ENCODE measurements around the gene PTGES3L.
"Not testable (repeated sequence)": the region's sequence is repeated elsewhere in the genome, so short reads cannot be mapped to it uniquely, and the experiment has no call there.

Gene PTGES3L

GRCh38 chr17:43018932-43019331 lies 39.1 kb upstream of the PTGES3L start:
- H3K4me3 Mint-ChIP-seq: no peak overlapping the region
- no peaks in the 10 kb centered on the region for H3K9me3 Mint-ChIP-seq
- H3K27me3 Mint-ChIP-seq (ENCODE audit: low read depth): no peaks in the 10 kb centered on the region
- peaks cover 17% of the 10 kb centered on the region for H3K4me1 Mint-ChIP-seq (ENCODE audit: low read depth)
- no peak for DNase-seq (ENCODE audit: low spot score)
- H3K27ac Mint-ChIP-seq: no peak overlapping the region
- H3K36me3 Mint-ChIP-seq (ENCODE audit: low read depth): peaks cover 11% of the 10 kb centered on the region

DNA sequence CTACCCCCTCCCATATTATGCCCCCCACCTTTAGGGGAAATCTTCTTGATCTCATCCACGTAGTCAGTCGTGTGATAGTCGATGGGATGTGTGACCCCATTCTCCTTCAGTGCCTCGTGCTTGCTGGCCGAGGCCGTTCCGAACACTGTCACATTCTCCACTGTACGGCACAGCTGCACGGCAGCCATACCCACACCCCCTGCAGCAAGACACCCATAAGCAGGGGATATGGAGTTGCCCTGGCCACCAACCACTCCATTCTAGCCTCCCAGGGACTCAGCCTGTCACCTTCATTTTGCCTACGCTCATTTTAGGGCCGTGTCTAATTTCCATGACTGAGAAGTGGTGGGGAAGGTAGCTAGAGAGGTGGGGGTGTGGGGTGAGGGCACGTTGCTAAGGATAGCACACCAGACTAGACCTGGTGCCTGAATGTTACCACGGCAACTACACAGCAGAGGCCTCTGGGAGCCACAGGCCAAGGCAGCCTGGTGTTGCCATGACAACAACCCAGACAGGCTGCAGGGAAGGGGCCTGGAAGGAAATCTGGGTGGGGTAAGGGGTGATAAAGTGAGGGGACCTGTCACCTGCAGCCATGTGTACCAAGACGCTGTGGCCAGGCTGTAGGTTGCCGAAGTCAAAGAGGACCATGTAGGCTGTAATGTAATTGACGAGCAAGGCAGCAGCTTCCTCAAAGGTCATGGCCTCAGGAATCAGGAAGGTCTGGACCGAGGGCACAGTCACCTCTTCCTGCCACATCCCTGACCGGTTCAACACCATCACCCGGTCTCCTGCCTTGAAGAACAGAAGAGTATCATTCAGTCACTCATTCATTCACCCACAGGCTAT lies 38.4 kb upstream of the PTGES3L start:
- Mint-ChIP-seq H3K4me1 (ENCODE audit: low read depth) (peaks cover 17% of the 10 kb centered on the region), H3K27me3 (ENCODE audit: low read depth) (no peaks in the 10 kb centered on the region), H3K36me3 (ENCODE audit: low read depth) (peaks cover 16% of the 10 kb centered on the region), H3K27ac (no peak overlapping the region), H3K4me3 (no peak overlapping the region), H3K9me3 (no peaks in the 10 kb centered on the region)
- no peak for DNase-seq (ENCODE audit: low spot score)

DNA sequence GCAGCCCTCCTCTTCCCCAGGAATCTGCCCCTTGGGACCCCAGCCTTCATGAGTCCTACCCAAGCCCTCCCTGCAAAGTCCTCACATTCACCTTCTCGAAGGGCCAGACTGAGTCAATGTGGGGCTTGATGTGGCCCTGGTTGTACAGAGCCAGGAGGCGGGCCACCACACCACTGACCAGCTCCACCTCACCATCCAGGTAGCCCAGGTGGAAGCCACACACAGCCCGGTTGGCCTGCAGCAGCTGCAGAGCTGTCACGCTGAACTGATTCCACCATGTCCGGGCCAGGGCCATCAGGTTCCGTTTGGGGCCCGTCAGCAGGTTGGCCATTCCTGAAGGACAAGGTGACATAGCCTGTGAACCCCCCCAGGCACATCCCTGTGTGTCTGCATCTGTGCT lies 36.3 kb upstream of the PTGES3L start:
- Mint-ChIP-seq H3K4me3 (no peak overlapping the region), H3K27ac (no peak overlapping the region), H3K36me3 (ENCODE audit: low read depth) (peaks cover 26% of the 10 kb centered on the region)

GRCh38 chr17:43015579-43015978 lies 35.7 kb upstream of the PTGES3L start:
- no peak overlapping the region for H3K4me3 Mint-ChIP-seq
- no peaks in the 10 kb centered on the region for H3K9me3 Mint-ChIP-seq
- H3K4me1 Mint-ChIP-seq (ENCODE audit: low read depth): peaks cover 18% of the 10 kb centered on the region
- H3K36me3 Mint-ChIP-seq (ENCODE audit: low read depth): peaks cover 28% of the 10 kb centered on the region
- no peaks in the 10 kb centered on the region for H3K27me3 Mint-ChIP-seq (ENCODE audit: low read depth)
- peak overlapping the region; percentile 63 for H3K27ac Mint-ChIP-seq
- DNase-seq (ENCODE audit: low spot score): no peak

More for the DNA sequence above, 36.3 kb upstream of the PTGES3L start:
- DNase-seq (ENCODE audit: low spot score): no peak
- Mint-ChIP-seq H3K27me3 (ENCODE audit: low read depth) (no peaks in the 10 kb centered on the region), H3K9me3 (no peaks in the 10 kb centered on the region), H3K4me1 (ENCODE audit: low read depth) (peaks cover 19% of the 10 kb centered on the region)

DNA sequence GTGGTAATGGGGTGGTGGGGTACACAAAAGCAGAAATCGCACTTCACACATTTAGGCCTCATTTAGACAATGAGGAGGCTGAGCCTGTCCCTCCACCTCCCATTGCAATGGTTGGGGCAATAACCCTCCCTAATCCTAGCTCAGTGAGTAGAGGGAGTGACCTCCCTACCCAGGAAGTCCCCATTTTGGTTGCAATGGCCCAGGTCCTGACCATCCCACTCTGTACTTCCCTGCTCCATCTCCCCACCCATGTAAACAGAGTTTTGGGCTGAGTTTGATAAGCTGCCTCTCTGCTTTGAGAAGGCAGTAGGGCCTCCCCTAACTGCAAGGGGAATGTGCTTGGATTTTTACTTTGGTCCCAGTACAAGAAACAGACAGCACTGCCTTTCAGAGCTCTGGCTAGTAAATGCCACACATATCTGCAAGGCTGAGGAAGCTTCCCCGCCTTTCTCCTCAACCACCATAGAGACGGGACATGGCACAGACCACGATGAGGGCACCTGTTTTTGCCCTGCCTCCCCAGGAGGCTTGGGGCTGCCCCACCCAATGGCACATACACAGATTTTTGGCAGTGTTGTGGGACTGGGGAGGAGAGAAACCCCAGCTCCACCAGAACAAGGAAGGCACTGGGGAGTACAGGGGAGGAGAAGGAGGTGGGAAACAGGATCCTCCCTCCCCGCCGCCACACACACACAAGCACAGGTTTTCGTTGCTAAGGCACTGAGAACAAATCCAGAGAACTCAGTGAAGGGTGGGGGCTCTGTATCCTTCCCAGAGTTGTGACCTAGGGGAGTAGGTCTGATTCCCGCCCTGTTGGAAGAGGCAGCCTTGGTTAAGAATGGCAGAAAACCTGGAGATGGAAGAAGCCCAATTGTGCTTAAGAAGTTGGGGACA lies 35.0 kb upstream of the PTGES3L start:
- DNase-seq (ENCODE audit: low spot score): no peak
- Mint-ChIP-seq H3K27ac (peak overlapping the region; percentile 63), H3K9me3 (no peaks in the 10 kb centered on the region), H3K27me3 (ENCODE audit: low read depth) (no peaks in the 10 kb centered on the region), H3K4me3 (no peak overlapping the region), H3K36me3 (ENCODE audit: low read depth) (peaks cover 31% of the 10 kb centered on the region), H3K4me1 (ENCODE audit: low read depth) (peaks cover 19% of the 10 kb centered on the region)

DNA sequence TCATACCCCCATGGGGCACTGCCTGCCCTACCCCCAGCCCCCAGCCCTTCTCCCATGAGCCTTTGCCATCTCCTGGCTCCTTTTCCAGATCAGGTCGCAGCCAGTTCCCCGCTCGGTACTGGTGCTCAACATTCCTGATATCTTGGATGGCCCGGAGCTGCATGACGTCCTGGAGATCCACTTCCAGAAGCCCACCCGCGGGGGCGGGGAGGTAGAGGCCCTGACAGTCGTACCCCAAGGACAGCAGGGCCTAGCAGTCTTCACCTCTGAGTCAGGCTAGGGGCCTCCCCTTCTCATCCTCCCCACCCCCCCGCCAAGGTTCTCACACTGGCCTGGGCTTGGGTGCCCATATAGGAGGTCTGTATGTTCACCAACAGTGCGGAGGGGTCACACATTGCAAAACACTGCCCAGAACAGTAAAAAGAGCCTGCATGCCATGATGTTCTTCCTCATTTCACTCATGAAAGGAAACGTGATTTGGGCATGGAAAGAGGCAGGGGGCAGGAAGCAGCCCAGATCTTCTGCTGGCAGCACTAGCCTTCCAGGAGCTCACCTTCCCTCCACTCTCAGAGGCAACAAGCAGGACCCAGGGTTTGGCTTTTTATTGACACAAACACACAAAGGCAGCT lies 34.3 kb upstream of the PTGES3L start:
- peaks cover 14% of the 10 kb centered on the region for H3K4me1 Mint-ChIP-seq (ENCODE audit: low read depth)
- no peaks in the 10 kb centered on the region for H3K9me3 Mint-ChIP-seq
- H3K27ac Mint-ChIP-seq: no peak overlapping the region
- peaks cover 31% of the 10 kb centered on the region for H3K36me3 Mint-ChIP-seq (ENCODE audit: low read depth)
- H3K4me3 Mint-ChIP-seq: no peak overlapping the region
- H3K27me3 Mint-ChIP-seq (ENCODE audit: low read depth): no peaks in the 10 kb centered on the region
- no peak for DNase-seq (ENCODE audit: low spot score)

DNA sequence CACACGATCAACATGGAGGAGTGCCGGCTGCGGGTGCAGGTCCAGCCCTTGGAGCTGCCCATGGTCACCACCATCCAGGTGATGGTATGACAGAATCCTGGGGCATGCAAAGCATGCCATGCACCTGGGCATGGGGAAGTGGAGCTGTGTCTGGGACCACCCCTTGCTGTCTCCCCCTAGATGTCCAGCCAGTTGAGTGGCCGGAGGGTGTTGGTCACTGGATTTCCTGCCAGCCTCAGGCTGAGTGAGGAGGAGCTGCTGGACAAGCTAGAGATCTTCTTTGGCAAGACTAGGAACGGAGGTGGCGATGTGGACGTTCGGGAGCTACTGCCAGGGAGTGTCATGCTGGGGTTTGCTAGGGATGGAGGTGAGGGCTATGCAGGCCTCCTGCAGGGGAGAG lies 33.4 kb upstream of the PTGES3L start:
- no peaks in the 10 kb centered on the region for H3K27me3 Mint-ChIP-seq (ENCODE audit: low read depth)
- no peak overlapping the region for H3K4me3 Mint-ChIP-seq
- no peak overlapping the region for H3K27ac Mint-ChIP-seq
- peaks cover 9% of the 10 kb centered on the region for H3K4me1 Mint-ChIP-seq (ENCODE audit: low read depth)
- H3K36me3 Mint-ChIP-seq (ENCODE audit: low read depth): peaks cover 33% of the 10 kb centered on the region
- H3K9me3 Mint-ChIP-seq: no peaks in the 10 kb centered on the region
- no peak for DNase-seq (ENCODE audit: low spot score)

GRCh38 chr17:43011728-43012472 lies 32.0 kb upstream of the PTGES3L start:
- peaks cover 33% of the 10 kb centered on the region for H3K36me3 Mint-ChIP-seq (ENCODE audit: low read depth)
- no peaks in the 10 kb centered on the region for H3K9me3 Mint-ChIP-seq
- no peaks in the 10 kb centered on the region for H3K27me3 Mint-ChIP-seq (ENCODE audit: low read depth)
- DNase-seq (ENCODE audit: low spot score): no peak
- no peak overlapping the region for H3K27ac Mint-ChIP-seq
- no peak overlapping the region for H3K4me3 Mint-ChIP-seq
- peaks cover 13% of the 10 kb centered on the region for H3K4me1 Mint-ChIP-seq (ENCODE audit: low read depth)

- H3K27me3 Mint-ChIP-seq (ENCODE audit: low read depth): no peaks in the 10 kb centered on the region
Measured at GRCh38 chr17:43010667-43011308, 30.9 kb upstream of the PTGES3L start.

DNA sequence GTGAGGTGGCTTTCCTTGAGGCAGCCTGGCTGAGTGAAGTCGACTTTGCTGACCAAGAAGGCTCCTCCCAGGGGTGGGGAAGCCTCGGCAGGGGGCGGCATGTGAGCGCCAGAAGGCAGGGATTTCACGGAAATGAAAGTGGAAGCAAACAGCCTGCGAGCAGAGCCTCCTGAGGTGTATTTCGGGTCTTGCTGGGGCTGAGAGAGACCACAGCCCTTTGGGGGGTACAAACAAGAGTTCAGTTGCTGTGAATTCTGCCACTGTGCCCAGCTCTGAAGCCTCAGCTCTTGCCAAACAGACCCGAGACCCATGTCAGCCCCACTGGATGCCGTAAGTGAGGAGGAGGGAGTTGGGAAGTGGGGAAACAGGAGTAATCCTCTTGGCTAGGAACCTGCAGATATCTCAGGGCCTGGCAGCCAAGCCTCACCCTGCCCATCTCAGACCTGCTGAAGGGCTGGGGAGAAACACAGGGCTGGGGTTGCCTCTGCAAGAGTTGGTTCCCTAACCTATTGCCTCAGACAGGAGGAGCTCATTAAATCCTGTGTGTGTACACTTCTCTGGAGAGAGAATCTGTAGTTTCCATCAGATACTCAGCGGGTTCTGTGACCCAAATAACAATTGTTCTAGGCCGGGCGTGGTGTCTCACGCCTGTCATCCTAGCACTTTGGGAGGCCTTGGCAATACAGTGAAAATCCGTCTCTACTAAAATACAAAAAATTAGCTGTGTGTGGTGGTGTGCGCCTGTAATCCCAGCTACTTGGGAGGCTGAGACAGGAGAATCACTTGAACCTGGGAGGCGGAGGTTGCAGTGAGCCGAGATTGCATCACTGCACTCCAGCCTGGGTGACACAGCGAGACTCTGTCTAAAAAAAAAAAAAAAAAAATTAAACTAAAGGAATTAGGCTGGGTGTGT lies 27.0 kb upstream of the PTGES3L start, which contains the start of gene IFI35:
IFI35 (plus strand) TSS at position 146 of the 913 bp plus-strand sequence; CDS start at position 310, 164 bp downstream.
- peak within 1 kb of the TSS; percentile 100 for H3K4me3 Mint-ChIP-seq
- H3K27ac Mint-ChIP-seq: peak within 1 kb of the TSS; percentile 100
- no peaks in the 10 kb centered on the region for H3K27me3 Mint-ChIP-seq (ENCODE audit: low read depth)
- H3K4me1 Mint-ChIP-seq (ENCODE audit: low read depth): peaks cover 17% of the 10 kb centered on the region
- DNase-seq (ENCODE audit: low spot score): peak; percentile 86
- H3K36me3 Mint-ChIP-seq (ENCODE audit: low read depth): peaks cover 34% of the 10 kb centered on the region
- no peaks in the 10 kb centered on the region for H3K9me3 Mint-ChIP-seq

More at GRCh38 chr17:43010667-43011308, 30.9 kb upstream of the PTGES3L start:
- Mint-ChIP-seq H3K4me1 (ENCODE audit: low read depth) (peaks cover 19% of the 10 kb centered on the region), H3K27ac (peak overlapping the region; percentile 7), H3K4me3 (no peak overlapping the region), H3K9me3 (no peaks in the 10 kb centered on the region), H3K36me3 (ENCODE audit: low read depth) (peaks cover 39% of the 10 kb centered on the region)
- DNase-seq (ENCODE audit: low spot score): no peak

DNA sequence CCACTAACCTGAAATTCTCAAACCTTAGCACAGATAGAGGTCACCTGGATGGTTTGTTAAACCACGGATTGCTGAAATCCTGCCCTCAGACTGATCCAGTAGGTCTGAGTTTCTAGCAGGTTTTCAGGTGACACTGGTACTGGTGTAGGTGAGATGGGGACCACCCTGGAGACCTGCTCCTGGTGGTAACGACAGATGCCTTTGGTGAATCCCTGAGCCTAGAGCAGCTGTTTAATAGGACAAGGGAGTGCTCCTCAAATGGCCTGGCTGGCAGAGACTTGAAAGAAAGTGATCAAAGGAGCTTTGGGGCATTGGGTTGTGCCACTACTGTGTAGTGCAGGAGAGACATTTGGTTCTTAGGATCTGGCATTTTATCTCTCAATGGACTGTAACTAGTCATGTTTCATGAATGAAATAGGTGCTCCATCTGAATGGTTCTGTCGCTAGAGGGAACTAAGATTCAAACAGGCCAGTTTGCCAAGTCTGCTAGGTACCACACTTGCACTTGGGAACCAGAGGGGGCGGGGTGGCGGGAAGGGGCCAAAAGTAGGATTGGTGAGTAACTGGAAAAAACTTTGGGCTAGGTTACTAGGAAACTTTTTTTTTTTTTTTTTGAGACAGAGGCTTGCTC lies 23.8 kb upstream of the PTGES3L start:
- H3K36me3 Mint-ChIP-seq (ENCODE audit: low read depth): peaks cover 50% of the 10 kb centered on the region
- H3K4me3 Mint-ChIP-seq: no peak overlapping the region
- H3K27me3 Mint-ChIP-seq (ENCODE audit: low read depth): no peaks in the 10 kb centered on the region
- peaks cover 21% of the 10 kb centered on the region for H3K4me1 Mint-ChIP-seq (ENCODE audit: low read depth)
- no peak overlapping the region for H3K27ac Mint-ChIP-seq
- no peaks in the 10 kb centered on the region for H3K9me3 Mint-ChIP-seq
- no peak for DNase-seq (ENCODE audit: low spot score)

GRCh38 chr17:43000894-43001293 lies 21.0 kb upstream of the PTGES3L start:
- peaks cover 24% of the 10 kb centered on the region for H3K4me1 Mint-ChIP-seq (ENCODE audit: low read depth)
- H3K27ac Mint-ChIP-seq; DNase-seq (ENCODE audit: low spot score); H3K27me3 Mint-ChIP-seq (ENCODE audit: low read depth); H3K9me3 Mint-ChIP-seq; H3K4me3 Mint-ChIP-seq: not testable (repeated sequence)
- H3K36me3 Mint-ChIP-seq (ENCODE audit: low read depth): peaks cover 46% of the 10 kb centered on the region

Data from T-helper 2 cell treated with Interferon-gamma antibody and Interleukin-4, amounts not matched to agents 5 μg/mL and 100 μg/mL, for 36 hours (primary cell).